Measurements from ENCODE around the gene METTL26.
"Not testable (repeated sequence)": the region's sequence is repeated elsewhere in the genome, so short reads cannot be mapped to it uniquely, and the experiment has no call there.

The METTL26 gene

DNA sequence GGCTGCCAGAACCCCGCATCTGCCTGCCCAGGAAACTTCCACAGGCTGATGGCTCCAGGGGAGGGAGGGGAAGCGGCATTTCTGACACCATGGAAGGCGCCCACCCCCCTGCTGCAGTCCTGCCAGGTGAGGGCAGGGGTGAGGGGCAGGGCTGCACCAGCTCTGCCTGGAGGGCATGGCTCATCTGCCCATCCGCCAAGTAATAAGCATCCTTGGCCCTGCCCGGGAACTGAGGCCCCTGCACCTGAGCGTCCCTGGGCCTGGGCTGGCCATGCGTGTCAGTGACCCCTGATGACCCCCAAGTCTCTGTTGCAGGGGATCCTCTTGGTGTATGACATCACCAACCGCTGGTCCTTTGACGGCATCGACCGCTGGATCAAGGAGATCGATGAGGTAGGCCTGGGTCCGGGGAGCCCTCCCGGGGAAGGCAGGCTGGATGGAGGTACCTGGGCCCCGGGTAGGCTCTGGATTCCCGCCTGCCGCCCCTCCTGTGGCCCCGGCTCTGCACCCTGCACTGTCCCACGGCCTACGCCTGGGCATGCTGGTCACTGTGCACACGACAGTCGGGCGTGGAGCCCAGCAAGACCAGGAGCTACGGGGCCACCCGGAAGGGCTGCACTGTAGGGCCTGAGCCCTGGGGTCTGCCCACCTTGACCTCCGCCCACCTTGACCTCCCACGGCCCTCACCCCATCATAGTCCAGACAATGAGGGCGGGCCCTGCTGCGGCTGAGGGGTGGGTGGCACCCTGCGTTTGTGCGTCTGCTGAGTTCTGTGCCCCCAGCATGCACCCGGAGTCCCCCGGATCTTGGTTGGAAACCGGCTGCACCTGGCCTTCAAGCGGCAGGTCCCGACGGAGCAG is 10.8 kb downstream of the METTL26 start:
- DNase-seq (ENCODE audit: low read depth in 3 of 3), result no peak

- no peak for DNase-seq (ENCODE audit: low read depth in 3 of 3)
Observed at GRCh38 chr16:624526-625070, 11.5 kb downstream of the METTL26 start.

- DNase-seq (ENCODE audit: low read depth in 3 of 3), result no peak
Observed at GRCh38 chr16:622920-623280, 13.2 kb downstream of the METTL26 start.

- no peak for DNase-seq (ENCODE audit: low read depth in 3 of 3)
Observed at GRCh38 chr16:621526-622105, 14.5 kb downstream of the METTL26 start.

GRCh38 chr16:620700-621525 is 15.2 kb downstream of the METTL26 start:
- DNase-seq (ENCODE audit: low read depth in 3 of 3), result no peak

DNA sequence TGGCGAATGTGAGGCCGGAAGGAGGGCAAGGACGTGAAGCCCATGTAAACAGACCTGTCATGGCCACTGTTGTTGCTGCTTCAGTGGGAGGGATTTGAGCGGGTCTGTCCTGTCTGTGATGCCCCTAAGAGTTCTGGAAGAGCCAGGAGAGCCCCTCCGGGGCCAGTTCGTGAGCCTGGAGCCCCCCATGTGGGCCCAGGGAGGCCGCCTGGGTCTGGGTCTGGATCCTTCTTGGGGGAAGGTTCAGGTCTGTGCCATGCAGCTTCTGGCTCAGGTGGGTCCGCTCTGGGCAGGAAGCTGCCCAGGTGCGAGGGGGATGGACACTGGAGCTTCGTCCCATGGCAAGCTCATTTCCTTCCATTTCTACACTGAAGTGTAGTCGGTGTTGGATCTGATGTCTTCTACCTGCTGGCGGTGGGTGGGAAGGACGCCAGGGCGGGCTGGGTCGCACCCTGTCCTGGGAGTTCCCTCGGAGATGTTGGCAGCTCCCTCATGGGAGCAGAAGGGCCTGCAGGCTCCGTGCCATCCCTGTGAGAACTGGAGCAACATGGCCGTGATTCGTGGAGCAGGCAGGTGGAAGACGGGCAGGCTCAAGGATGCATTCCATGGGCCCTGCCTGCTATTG is 16.5 kb downstream of the METTL26 start:
- DNase-seq (ENCODE audit: low read depth in 3 of 3), result no peak

GRCh38 chr16:617855-618254 is 18.2 kb downstream of the METTL26 start:
- no peak for DNase-seq (ENCODE audit: low read depth in 3 of 3)

DNA sequence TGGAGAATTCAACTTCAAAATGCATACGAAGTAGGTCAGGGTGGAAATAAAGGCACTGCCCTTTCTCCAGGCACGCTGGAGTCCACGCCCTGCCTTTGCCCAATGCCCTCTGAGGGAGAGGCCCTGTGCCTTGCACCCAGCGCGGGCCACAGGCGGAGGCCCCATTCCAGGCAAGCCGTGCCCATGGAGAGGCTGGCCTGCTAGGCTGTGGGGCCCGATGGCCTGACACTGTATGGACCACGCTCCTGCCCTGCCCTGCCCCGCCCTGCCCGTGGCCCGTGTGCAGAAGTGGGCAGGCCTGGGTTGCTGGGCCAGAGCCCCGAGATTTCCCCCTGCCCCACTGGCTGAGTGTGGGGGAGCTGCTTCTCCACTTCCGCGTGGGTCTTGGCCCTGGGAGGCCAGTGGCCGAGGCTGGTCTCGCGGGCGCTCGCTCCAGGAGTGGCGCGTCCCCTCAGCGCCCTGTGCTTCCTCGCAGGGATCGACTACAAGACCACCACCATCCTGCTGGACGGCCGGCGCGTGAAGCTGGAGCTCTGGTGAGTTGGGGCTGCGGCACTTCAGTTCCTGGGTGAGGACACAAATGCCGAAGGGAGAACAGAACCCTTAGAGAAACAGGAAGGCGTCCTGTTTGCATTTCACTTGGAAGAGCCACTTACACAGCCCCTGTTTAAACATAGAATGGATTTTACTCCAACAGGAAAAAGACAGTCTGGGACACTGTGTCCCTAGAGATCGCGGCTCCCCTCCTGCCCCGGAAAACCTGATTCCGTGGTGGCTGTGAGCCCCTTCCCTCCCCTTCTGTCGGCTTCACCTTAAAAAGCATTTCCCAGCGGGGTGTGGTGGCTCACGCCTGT is 19.1 kb downstream of the METTL26 start:
- DNase-seq (ENCODE audit: low read depth in 3 of 3), result no peak

GRCh38 chr16:615122-615521 is 21.0 kb downstream of the METTL26 start:
- DNase-seq (ENCODE audit: low read depth in 3 of 3), result no peak

- peak; percentile 44 to 51 (median 50) for DNase-seq (ENCODE audit: low read depth in 3 of 3)
Observed at GRCh38 chr16:610513-611381, 25.4 kb downstream of the METTL26 start.

- no peak for DNase-seq (ENCODE audit: low read depth in 3 of 3)
Observed at GRCh38 chr16:609984-610383, 26.1 kb downstream of the METTL26 start.

- no peak for DNase-seq (ENCODE audit: low read depth in 3 of 3)
Observed at GRCh38 chr16:609316-609715, 26.8 kb downstream of the METTL26 start.

- peak; percentile 24 to 66 (median 53) for DNase-seq (ENCODE audit: low read depth in 3 of 3)
Observed at GRCh38 chr16:608019-608418, 28.1 kb downstream of the METTL26 start.

DNA sequence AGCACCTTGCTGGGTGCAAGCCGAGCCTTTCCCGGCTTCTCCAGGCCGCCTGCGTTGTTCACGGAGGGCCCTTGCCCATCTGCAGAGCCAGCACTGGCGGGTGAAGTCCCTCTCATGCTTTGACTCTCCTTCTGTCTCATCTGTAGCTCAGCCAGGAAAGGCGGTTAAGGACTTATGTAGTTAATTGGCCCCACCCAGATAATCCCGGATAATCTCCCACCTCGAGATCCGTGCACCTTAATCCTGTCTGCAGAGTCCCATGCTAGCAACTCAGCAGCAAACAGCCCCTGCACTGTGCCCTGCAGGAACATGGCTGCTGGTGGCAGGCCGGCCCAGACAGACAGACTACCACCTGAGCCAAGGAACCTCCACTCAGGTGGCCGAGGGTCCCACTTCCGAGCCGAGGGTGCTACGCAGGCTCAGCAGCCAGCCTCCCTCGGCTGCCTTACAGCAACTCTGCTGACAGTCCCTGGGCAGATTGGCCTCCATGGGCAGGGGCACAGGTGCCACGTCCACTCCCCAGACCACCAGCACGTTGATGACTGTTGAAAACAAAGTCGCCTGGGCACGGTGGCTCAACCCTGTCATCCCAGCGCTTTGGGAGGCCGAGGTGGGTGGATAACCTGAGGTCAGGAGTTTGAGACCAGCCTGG is 29.3 kb downstream of the METTL26 start:
- no peak for DNase-seq (ENCODE audit: low read depth in 3 of 3)

DNA sequence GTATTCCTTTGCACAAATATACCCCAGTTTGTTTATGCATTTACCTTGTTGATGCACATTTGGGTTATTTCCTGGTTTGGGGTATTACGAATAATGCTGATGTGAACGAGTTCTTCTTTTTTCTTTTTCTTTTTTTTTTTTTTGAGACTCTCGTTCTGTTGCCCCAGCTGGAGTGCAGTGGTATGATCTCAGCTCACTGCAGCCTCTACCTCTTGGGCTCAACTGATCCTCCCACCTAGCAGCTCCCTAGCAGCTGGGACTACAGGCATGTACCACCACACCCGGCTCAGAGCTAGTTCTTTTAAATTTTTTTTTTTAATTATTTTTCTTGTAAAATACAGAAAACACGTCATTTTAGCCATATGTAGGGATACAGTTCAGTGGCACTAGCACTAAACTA is 32.2 kb downstream of the METTL26 start:
- no peak for DNase-seq (ENCODE audit: low read depth in 3 of 3)

GRCh38 chr16:600781-601180 is 35.3 kb downstream of the METTL26 start:
- no peak for DNase-seq (ENCODE audit: low read depth in 3 of 3)

- no peak for DNase-seq (ENCODE audit: low read depth in 3 of 3)
Observed at GRCh38 chr16:598823-599739, 37.0 kb downstream of the METTL26 start.

DNA sequence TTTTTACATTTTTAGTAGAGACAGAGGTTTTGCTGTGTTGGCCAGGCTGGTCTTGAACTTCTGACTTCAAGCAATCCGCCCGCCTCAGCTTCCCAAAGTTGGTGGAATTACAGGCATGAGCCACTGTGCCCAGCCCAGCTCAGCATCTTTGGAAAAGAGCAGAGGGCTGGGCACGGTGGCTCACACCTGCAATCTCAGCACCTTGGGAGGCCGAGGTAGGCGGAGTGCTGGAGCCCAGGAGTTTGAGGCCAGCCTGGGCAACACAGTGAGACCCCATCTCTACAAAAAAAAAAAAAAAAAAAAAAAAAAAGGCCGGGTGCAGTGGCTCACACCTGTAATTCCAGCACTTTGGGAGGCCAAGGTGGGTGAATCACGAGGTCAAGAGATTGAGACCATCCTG is 38.5 kb downstream of the METTL26 start:
- DNase-seq (ENCODE audit: low read depth in 3 of 3), result not testable (repeated sequence)
